Colon (tissue), 2 donors: ENCODE data around the gene EDEM3.
"Not testable (repeated sequence)": the region's sequence is repeated elsewhere in the genome, so short reads cannot be mapped to it uniquely, and the experiment has no call there.

ENCODE experiments used
- FAIRE-seq: peaks from 2 replicates; lab custom pipeline; 2012; peaks lifted over from hg19 to GRCh38; lab: Jason Lieb, UNC
- donor health status: control.
- donor health status: control.

Gene EDEM3

GRCh38 chr1:184754476-184755225 is at the start of gene EDEM3:
EDEM3 (minus strand) TSS chr1:184754858; CDS start chr1:184754646, 212 bp downstream.
- peak; percentile 61 for FAIRE-seq

GRCh38 chr1:184804220-184804619 is 49.6 kb upstream of the EDEM3 start:
- FAIRE-seq = no peak

- no peak for FAIRE-seq
These were observed 48.5 kb upstream of the EDEM3 start for GRCh38 chr1:184803180-184803492.

- no peak for FAIRE-seq
These were observed 47.9 kb upstream of the EDEM3 start for GRCh38 chr1:184802354-184803179.

GRCh38 chr1:184801503-184801902 is 46.8 kb upstream of the EDEM3 start:
- FAIRE-seq = no peak

- no peak for FAIRE-seq
These were observed 46.2 kb upstream of the EDEM3 start for GRCh38 chr1:184800876-184801275.

- no peak for FAIRE-seq
These were observed 39.3 kb upstream of the EDEM3 start for GRCh38 chr1:184793967-184794366.

- FAIRE-seq = no peak
These were observed 37.9 kb upstream of the EDEM3 start for GRCh38 chr1:184792450-184792969.

GRCh38 chr1:184791550-184791900 is 36.9 kb upstream of the EDEM3 start:
- no peak for FAIRE-seq

GRCh38 chr1:184790642-184791549 is 36.2 kb upstream of the EDEM3 start:
- no peak for FAIRE-seq

GRCh38 chr1:184789884-184790283 is 35.2 kb upstream of the EDEM3 start:
- FAIRE-seq = no peak

GRCh38 chr1:184788970-184789369 is 34.3 kb upstream of the EDEM3 start:
- FAIRE-seq = no peak

- FAIRE-seq = no peak
These were observed 30.9 kb upstream of the EDEM3 start for GRCh38 chr1:184785529-184785928.

GRCh38 chr1:184783723-184784122 is 29.1 kb upstream of the EDEM3 start:
- not testable (repeated sequence) for FAIRE-seq

- FAIRE-seq = no peak
These were observed 27.3 kb upstream of the EDEM3 start for GRCh38 chr1:184781941-184782340.

- no peak for FAIRE-seq
These were observed 21.2 kb upstream of the EDEM3 start for GRCh38 chr1:184775885-184776284.

- FAIRE-seq = no peak
These were observed 20.7 kb upstream of the EDEM3 start for GRCh38 chr1:184775329-184775728.

GRCh38 chr1:184773762-184774320 is 19.2 kb upstream of the EDEM3 start:
- FAIRE-seq = no peak

- no peak for FAIRE-seq
These were observed 16.6 kb upstream of the EDEM3 start for GRCh38 chr1:184771190-184771691.

- no peak for FAIRE-seq
These were observed 15.7 kb upstream of the EDEM3 start for GRCh38 chr1:184770181-184770979.

GRCh38 chr1:184769241-184769640 is 14.6 kb upstream of the EDEM3 start:
- no peak for FAIRE-seq
